Glutamatergic neuron (in vitro differentiated cells): ENCODE measurements around the gene MLH1. TPM values are rescaled to one million over a fixed set of nuclear protein-coding genes. Genes with fewer than 3 reads are reported as not detected.
"Not testable (repeated sequence)": the region's sequence is repeated elsewhere in the genome, so short reads cannot be mapped to it uniquely, and the experiment has no call there.

Experiments
- DNase-seq: peaks from one replicate; pipeline ENCODE4 v3.0.0; 2022
- H3K27ac Mint-ChIP-seq: one replicate; pipeline ENCODE4 v1.8.0; 2020; ENCODE audit warnings: mild to moderate bottlenecking, mixed read lengths, inconsistent platforms; ENCODE audit not compliant: unreplicated experiment
- H3K27me3 Mint-ChIP-seq: one replicate; pipeline ENCODE4 v1.8.0; 2020; ENCODE audit warnings: mild to moderate bottlenecking, moderate library complexity, mixed read lengths, inconsistent platforms; ENCODE audit not compliant: unreplicated experiment
- H3K36me3 Mint-ChIP-seq: one replicate; pipeline ENCODE4 v1.8.0; 2020; ENCODE audit warnings: mild to moderate bottlenecking, mixed read lengths, inconsistent platforms; ENCODE audit not compliant: unreplicated experiment
- H3K4me1 Mint-ChIP-seq: one replicate; pipeline ENCODE4 v1.8.0; 2020; ENCODE audit warnings: mild to moderate bottlenecking, low read depth, mixed read lengths, inconsistent platforms; ENCODE audit not compliant: unreplicated experiment
- H3K4me3 Mint-ChIP-seq: one replicate; pipeline ENCODE4 v1.8.0; 2020; ENCODE audit warnings: mild to moderate bottlenecking, mixed read lengths, inconsistent platforms; ENCODE audit not compliant: unreplicated experiment
- H3K9me3 Mint-ChIP-seq: one replicate; pipeline ENCODE4 v1.8.0; 2020; ENCODE audit warnings: mild to moderate bottlenecking, moderate library complexity, mixed read lengths, inconsistent platforms; ENCODE audit not compliant: unreplicated experiment
- CTCF ChIP-seq: fragments of 200-600 bp; sonication (generic); IDR thresholded peaks from one replicate; pipeline ENCODE4 v1.5.0; 2021; ENCODE audit not compliant: partially characterized antibody, unreplicated experiment
- total RNA-seq: library from RNA; stranded (reverse); fragmentation: NEBNext Ultra II Directional; extraction: Animal tissue kit (Norgen Biotek cat#: 25700); gene quantifications from one replicate; pipeline ENCODE4 v1.2.1, GENCODE V29; 2021; ENCODE audit not compliant: unreplicated experiment

MLH1 gene
- total RNA-seq, 1 donor from 2014 or later: 30.4 TPM

GRCh38 chr3:36945333-36945980 is 47.9 kb upstream of the MLH1 start:
- Mint-ChIP-seq H3K9me3 (peaks cover 3% of the 10 kb centered on the region), H3K27ac (no peak overlapping the region), H3K4me1 (no peaks in the 10 kb centered on the region), H3K36me3 (peaks cover 17% of the 10 kb centered on the region), H3K27me3 (peaks cover 18% of the 10 kb centered on the region), H3K4me3 (peak overlapping the region; percentile 84)
- DNase-seq: no peak
- no peak for TF ChIP-seq CTCF

- Mint-ChIP-seq H3K36me3 (peaks cover 17% of the 10 kb centered on the region), H3K27me3 (peaks cover 17% of the 10 kb centered on the region)
- H3K4me3 Mint-ChIP-seq, DNase-seq, H3K27ac Mint-ChIP-seq, H3K4me1 Mint-ChIP-seq, H3K9me3 Mint-ChIP-seq: not testable (repeated sequence)
These were observed 45.5 kb upstream of the MLH1 start for GRCh38 chr3:36947814-36948213.

GRCh38 chr3:36954452-36955134 is 38.7 kb upstream of the MLH1 start:
- no peaks in the 10 kb centered on the region for H3K9me3 Mint-ChIP-seq
- H3K27me3 Mint-ChIP-seq: peaks cover 2% of the 10 kb centered on the region
- no peaks in the 10 kb centered on the region for H3K4me1 Mint-ChIP-seq
- H3K36me3 Mint-ChIP-seq: no peaks in the 10 kb centered on the region
- no peak for DNase-seq
- no peak overlapping the region for H3K4me3 Mint-ChIP-seq
- no peak overlapping the region for H3K27ac Mint-ChIP-seq
- TF ChIP-seq CTCF: no peak

GRCh38 chr3:36956155-36956554 is 37.2 kb upstream of the MLH1 start:
- Mint-ChIP-seq H3K27ac (no peak overlapping the region), H3K27me3 (peaks cover 2% of the 10 kb centered on the region), H3K36me3 (no peaks in the 10 kb centered on the region), H3K4me3 (no peak overlapping the region), H3K4me1 (no peaks in the 10 kb centered on the region), H3K9me3 (no peaks in the 10 kb centered on the region)
- DNase-seq: no peak
- TF ChIP-seq CTCF: no peak

- H3K4me3 Mint-ChIP-seq: no peak overlapping the region
- H3K4me1 Mint-ChIP-seq: no peaks in the 10 kb centered on the region
- DNase-seq: no peak
- peaks cover 2% of the 10 kb centered on the region for H3K27me3 Mint-ChIP-seq
- H3K36me3 Mint-ChIP-seq: no peaks in the 10 kb centered on the region
- H3K9me3 Mint-ChIP-seq: no peaks in the 10 kb centered on the region
- no peak overlapping the region for H3K27ac Mint-ChIP-seq
- no peak for TF ChIP-seq CTCF
These were observed 36.3 kb upstream of the MLH1 start for GRCh38 chr3:36957063-36957462.
